Right ventricle myocardium superior (tissue), 1 donor: ENCODE data around the gene ING4. TPM values are rescaled to one million over a fixed set of nuclear protein-coding genes. Genes with fewer than 3 reads are reported as not detected.
A peak's percentile ranks its signal among the peaks of the same experiment; 100 is the strongest.

ENCODE experiments used
- ATAC-seq: fragments of 200-7000 bp; cut with Tn5 transposase; one replicate; pipeline ENCODE4 v1.9.1; 2020; ENCODE audit warnings: mild to moderate bottlenecking; ENCODE audit not compliant: poor library complexity
- DNase-seq: peaks from one replicate; pipeline ENCODE4 v3.0.0-alpha.2; 2020
- intact Hi-C: fragments of 100-400 bp; cut with DNase I; formaldehyde crosslinking; loops from one replicate; pipeline ENCODE4 v1.11.2; 2022
- total RNA-seq: library from RNA; stranded (reverse); fragmentation: NEBNext Ultra II Directional; extraction: Animal tissue kit (Norgen Biotek cat#: 25700); gene quantifications from one replicate; pipeline ENCODE4 v1.2.1, GENCODE V29; 2021
- donor health status: DM: no; HTN: yes; CAD: no; lungs with severe emphysema.

The ING4 gene
- total RNA-seq, 1 donor from 2014 or later = 25.3 TPM

- ATAC-seq (no peak), DNase-seq (no peak)
- intact Hi-C loops = loop anchor here (5.0 kb wide), 1 partner anchor 38 kb away; no protein-coding TSS in a partner anchor
Observed at GRCh38 chr12:6614513-6615172, 48.3 kb downstream of the ING4 start.

GRCh38 chr12:6613776-6614512, 49.0 kb downstream of the ING4 start:
- ATAC-seq = peak; percentile 77
- intact Hi-C loops = no loop called here
- DNase-seq = peak; percentile 93

DNA sequence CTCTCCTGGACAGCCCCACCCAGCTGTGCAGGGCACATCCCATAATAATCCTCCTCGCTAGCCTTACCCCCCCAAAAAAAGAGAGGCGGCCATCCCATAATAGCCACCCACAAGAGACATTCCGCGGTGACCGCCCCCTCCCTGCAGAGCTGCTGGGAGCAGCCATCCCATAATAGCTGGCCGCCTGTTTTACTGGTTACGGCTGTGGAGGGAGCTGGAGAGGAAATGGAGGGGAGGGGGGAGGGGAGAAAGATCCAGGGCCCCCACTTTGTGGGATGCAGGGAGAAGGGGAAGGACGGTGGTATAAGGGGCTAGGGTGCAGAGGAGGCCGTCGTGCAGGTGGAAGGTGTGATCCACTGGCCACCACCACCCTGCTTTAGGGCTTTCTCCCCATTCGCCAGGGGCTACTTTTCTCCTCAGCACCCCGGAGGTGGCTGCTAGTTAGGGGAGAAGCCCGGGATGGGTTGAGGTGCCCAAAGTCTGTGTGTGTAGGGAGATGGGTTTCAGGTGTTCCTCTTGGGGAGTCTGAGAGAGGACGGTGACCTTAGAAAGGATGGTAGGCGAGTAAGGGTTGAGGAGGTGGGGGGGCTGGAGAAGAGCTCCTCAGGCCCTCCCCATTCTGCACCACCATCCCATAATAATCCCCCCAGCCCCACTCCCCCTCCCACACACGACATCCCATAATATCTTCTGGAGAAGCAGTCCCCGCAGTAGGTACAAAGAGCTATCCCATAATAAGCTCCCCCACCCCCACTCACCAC, 49.7 kb downstream of the ING4 start:
- intact Hi-C loops = no loop called here
- peak; percentile 38 for ATAC-seq
- peak; percentile 83 for DNase-seq

GRCh38 chr12:6612652-6613014, 50.3 kb downstream of the ING4 start:
- ATAC-seq (no peak), DNase-seq (no peak)
- intact Hi-C loops = no loop called here

GRCh38 chr12:6612247-6612646, 50.7 kb downstream of the ING4 start:
- DNase-seq (no peak), ATAC-seq (no peak)
- intact Hi-C loops = no loop called here

GRCh38 chr12:6608592-6609281, 54.2 kb downstream of the ING4 start:
- intact Hi-C loops = no loop called here
- ATAC-seq (no peak), DNase-seq (no peak)

DNA sequence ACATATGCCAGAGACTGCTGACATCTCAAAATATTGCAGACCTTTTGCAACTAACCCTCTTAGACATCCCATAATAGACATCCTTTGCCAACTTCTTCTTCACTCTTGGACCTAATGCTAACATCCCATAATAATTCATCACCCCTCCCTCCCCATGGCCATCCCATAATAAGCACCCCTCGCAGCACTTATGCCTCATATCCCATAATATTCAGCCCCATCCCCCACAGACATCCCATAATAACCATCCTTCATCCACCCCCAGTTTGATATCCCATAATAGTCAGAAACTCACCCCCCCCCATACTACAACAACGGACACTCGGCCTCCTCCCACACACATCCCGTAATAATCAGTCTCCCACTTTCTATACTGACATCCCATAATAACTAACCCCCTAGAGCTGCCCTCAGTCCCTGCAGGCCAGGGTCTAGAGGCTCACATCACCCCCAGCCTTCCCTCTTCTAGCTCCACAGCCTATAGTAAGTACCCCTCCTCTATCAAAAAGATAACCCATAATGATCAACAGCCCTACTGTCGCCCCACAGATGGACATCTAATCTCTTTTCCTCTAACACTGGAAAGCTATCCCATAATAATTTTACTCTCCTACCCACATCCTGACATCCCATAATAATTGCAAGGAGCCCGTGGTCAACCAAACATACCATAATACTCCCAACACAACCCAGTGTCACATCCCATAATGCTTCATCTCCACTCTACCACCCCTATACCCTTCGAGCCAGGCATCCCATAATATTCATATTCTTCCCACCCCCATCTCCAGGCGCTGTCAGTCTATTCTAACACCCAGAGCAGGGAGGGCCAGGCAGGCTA, 54.9 kb downstream of the ING4 start:
- ATAC-seq = no peak
- DNase-seq = no peak
- intact Hi-C loops = no loop called here

- intact Hi-C loops = no loop called here
Observed at GRCh38 chr12:6606331-6607131, 56.4 kb downstream of the ING4 start.

DNA sequence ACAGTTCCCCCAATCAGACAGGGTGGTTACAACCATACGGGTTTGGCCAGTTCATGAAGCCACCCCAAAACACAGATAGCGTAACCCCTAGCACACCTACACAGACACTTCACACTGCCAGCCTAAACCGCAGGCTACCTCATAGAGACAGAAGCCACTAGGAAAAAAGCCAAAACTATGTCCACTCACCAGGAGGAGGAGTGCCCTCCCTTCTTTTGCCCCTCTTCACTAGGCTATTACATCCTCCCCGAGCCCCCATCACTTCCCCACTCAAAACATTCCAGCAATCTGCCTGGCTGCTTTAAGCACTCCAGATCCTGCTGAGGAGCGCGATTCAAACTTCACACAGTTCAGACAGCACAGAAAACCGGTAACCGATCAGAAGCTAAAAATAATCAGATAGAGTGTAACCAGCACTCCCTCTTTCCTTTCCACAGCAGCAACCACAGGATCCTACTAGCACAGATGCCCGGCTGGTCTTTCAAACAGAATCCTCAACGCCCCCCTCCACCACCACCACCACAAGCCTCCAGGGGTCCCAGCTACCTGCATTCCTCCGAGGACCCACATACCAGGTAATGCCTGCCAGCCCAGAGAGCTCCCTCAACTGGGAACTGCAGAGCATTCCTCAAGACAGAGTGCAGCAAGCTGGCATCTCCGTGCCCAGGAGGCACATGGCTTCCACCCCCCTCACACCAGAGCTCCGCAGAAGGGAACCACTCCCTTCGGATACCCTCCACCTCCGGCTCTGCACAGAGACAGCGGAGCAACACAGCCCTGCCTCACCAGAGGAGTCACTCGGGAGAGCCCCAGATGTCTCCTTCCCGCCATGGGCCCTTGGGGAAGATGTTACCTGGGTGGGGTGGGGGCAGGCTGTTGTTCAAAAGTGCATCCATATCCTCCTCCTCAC, 57.2 kb downstream of the ING4 start:
- intact Hi-C loops = no loop called here
- peak; percentile 1 for ATAC-seq

More at GRCh38 chr12:6606331-6607131, 56.4 kb downstream of the ING4 start:
- peak; percentile 84 for DNase-seq
- ATAC-seq = peak; percentile 65

GRCh38 chr12:6604259-6605029, 58.5 kb downstream of the ING4 start:
- DNase-seq = no peak

More for the DNA sequence above, 57.2 kb downstream of the ING4 start:
- DNase-seq = no peak

DNA sequence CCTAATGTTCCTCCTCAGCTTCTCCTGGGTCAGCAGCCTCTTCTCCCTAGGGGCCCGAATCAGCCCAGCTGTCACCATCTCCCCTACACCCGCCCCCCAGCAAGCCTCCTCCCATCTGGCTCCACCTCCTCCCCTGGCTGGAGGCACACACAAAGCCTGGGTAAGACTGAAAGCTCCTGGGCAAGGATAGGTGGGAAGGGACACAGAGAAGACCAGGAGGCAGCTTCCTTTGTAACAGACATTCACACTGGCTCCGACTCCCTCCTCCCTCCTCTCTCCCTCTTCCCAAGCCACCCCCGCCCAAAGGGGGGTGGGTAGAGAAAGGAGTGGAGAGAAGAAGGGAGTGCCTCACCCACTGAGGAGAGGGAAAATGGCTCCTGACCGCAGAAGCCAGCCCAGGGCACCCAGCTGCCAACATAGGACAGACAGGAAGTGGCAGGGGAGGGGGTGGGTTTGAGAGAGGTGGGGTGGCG, 59.8 kb downstream of the ING4 start:
- intact Hi-C loops = no loop called here
- peak; percentile 72 for DNase-seq
- ATAC-seq = no peak

More at GRCh38 chr12:6604259-6605029, 58.5 kb downstream of the ING4 start:
- no peak for ATAC-seq
- intact Hi-C loops = no loop called here

- no peak for ATAC-seq
- no peak for DNase-seq
- intact Hi-C loops = no loop called here
Observed at GRCh38 chr12:6602526-6602925, 60.4 kb downstream of the ING4 start.
